ENCODE data around the gene TMX1. TPM values are rescaled to one million over a fixed set of nuclear protein-coding genes. Genes with fewer than 3 reads are reported as not detected.

The TMX1 gene
- total and polyA plus RNA-seq, 2 of the 8 experiments (the other 6 are each of a cell fraction or from before 2014, with no cell fraction given), result 26.6 to 84.0 TPM

GRCh38 chr14:51260225-51260624 lies 20.2 kb downstream of the TMX1 start (continued):
- TF ChIP-seq CHD7 (IDR thresholded peaks at IDR 0.05; ENCODE audit: insufficient replicate concordance, low read length), result no peak
- TF ChIP-seq CBX8 (IDR thresholded peaks at IDR 0.05; ENCODE audit: borderline replicate concordance, low read depth, low read length), result no peak
- no peak for TF ChIP-seq SP4 (IDR thresholded peaks at IDR 0.05; ENCODE audit: low read length)

Measured in H1 (cell line).